Fibroblast of lung (primary cell): ENCODE measurements around the gene ARHGEF6. TPM values are rescaled to one million over a fixed set of nuclear protein-coding genes. Genes with fewer than 3 reads are reported as not detected.

Experiments used
- DNase-seq, 2 donors: peaks; one replicate each; pipeline versions ENCODE4 v3.0.0 to v3.0.0-alpha.2; 2010; ENCODE audit warnings: low read depth in 2 of 2
- H2AFZ ChIP-seq: 2 replicates; pipeline ENCODE4 v1.5.1; 2012; ENCODE audit warnings: low read length, control low read depth, inconsistent platforms
- H3K27ac ChIP-seq: 2 replicates; pipeline ENCODE4 v1.5.1; 2011; ENCODE audit warnings: low read length, control low read depth; ENCODE audit not compliant: insufficient read depth
- H3K27me3 ChIP-seq: 2 replicates; pipeline ENCODE4 v1.5.1; 2011; ENCODE audit warnings: mild to moderate bottlenecking, low read length; ENCODE audit not compliant: control insufficient read depth, insufficient read depth
- H3K36me3 ChIP-seq: 2 replicates; pipeline ENCODE4 v1.5.1; 2011; ENCODE audit warnings: low read length; ENCODE audit not compliant: control insufficient read depth, insufficient read depth
- H3K4me1 ChIP-seq: 2 replicates; pipeline ENCODE4 v1.5.1; 2011; ENCODE audit warnings: low read length; ENCODE audit not compliant: control insufficient read depth, insufficient read depth; ENCODE audit errors: extremely low read depth
- H3K4me2 ChIP-seq: 2 replicates; pipeline ENCODE4 v1.5.1; 2011; ENCODE audit warnings: low read length, control low read depth; ENCODE audit not compliant: insufficient read depth; ENCODE audit errors: extremely low read depth
- H3K4me3 ChIP-seq, 4 experiments: fragments of 200-600 bp in 1 of 4; sonication (generic) in 1 of 4; replicated peaks in 1 of 4; 2 replicates each; pipeline ENCODE4 v1.5.1; 2011 to 2016; ENCODE audit warnings: low read length in 4 of 4, low read depth in 3 of 4, mild to moderate bottlenecking in 3 of 4, control low read depth in 2 of 4, inconsistent platforms in 1 of 4, mixed read lengths in 1 of 4; ENCODE audit not compliant: insufficient read depth in 1 of 4; ENCODE audit errors: control extremely low read depth in 1 of 4
- H3K79me2 ChIP-seq: 2 replicates; pipeline ENCODE4 v1.5.1; 2012; ENCODE audit warnings: mild to moderate bottlenecking, low read length, inconsistent platforms; ENCODE audit not compliant: control insufficient read depth, insufficient read depth
- H3K9ac ChIP-seq: 2 replicates; pipeline ENCODE4 v1.5.1; 2011; ENCODE audit warnings: mild to moderate bottlenecking, low read length, control low read depth; ENCODE audit not compliant: insufficient read depth
- H3K9me3 ChIP-seq: 2 replicates; pipeline ENCODE4 v1.5.1; 2012; ENCODE audit warnings: low read depth, low read length; ENCODE audit not compliant: control insufficient read depth, insufficient read depth
- H4K20me1 ChIP-seq: 2 replicates; pipeline ENCODE4 v1.5.1; 2011; ENCODE audit warnings: low read length; ENCODE audit not compliant: control insufficient read depth, insufficient read depth; ENCODE audit errors: extremely low read depth
- EZH2 ChIP-seq: IDR thresholded peaks from 2 replicates; pipeline ENCODE4 v1.5.1; 2012; ENCODE audit warnings: low read length, control low read depth, mild to moderate bottlenecking; ENCODE audit errors: missing control alignments
- polyA plus RNA-seq, 2 donors: library from polyadenylated mRNA; depleted of rRNA in 1 of 2; stranded (reverse) in 1 of 2; unstranded in 1 of 2; fragments of >200 nt; gene quantifications; 2 replicates each; pipeline ENCODE4 v1.2.1, GENCODE V29; 2011 to 2012; ENCODE audit warnings: missing spikeins in 1 of 2
- total RNA-seq: library from RNA; depleted of rRNA; stranded (reverse); fragments of >200 nt; gene quantifications from 2 replicates; pipeline ENCODE4 v1.2.1, GENCODE V29; 2014
- TF ChIP-seq, protein P1 (sequence below), 2 donors: IDR thresholded peaks in 1 of 2; conservative IDR thresholded peaks in 1 of 2; 1 replicate in 1 of 2; 2 replicates in 1 of 2; pipeline ENCODE4 v1.5.1; 2011 to 2012; ENCODE audit warnings: low read length in 2 of 2, control low read depth in 1 of 2, inconsistent platforms in 1 of 2, low read depth in 1 of 2, mild to moderate bottlenecking in 1 of 2

ARHGEF6 gene
- total and polyA plus RNA-seq, 2 donors (not counting 1 experiment from before 2014, with no cell fraction given): 30.1 to 32.5 TPM

- no peak overlapping the region for H3K4me3 ChIP-seq
- H3K36me3 ChIP-seq: no peaks in the 10 kb centered on the region
- no peak overlapping the region for H3K27ac ChIP-seq
- no peaks in the 10 kb centered on the region for H3K79me2 ChIP-seq
- H3K4me2 ChIP-seq: no peak overlapping the region
- no peak overlapping the region for H2AFZ ChIP-seq
- H4K20me1 ChIP-seq: no peaks in the 10 kb centered on the region
- no peaks in the 10 kb centered on the region for H3K4me1 ChIP-seq
- TF ChIP-seq, protein P1, sequence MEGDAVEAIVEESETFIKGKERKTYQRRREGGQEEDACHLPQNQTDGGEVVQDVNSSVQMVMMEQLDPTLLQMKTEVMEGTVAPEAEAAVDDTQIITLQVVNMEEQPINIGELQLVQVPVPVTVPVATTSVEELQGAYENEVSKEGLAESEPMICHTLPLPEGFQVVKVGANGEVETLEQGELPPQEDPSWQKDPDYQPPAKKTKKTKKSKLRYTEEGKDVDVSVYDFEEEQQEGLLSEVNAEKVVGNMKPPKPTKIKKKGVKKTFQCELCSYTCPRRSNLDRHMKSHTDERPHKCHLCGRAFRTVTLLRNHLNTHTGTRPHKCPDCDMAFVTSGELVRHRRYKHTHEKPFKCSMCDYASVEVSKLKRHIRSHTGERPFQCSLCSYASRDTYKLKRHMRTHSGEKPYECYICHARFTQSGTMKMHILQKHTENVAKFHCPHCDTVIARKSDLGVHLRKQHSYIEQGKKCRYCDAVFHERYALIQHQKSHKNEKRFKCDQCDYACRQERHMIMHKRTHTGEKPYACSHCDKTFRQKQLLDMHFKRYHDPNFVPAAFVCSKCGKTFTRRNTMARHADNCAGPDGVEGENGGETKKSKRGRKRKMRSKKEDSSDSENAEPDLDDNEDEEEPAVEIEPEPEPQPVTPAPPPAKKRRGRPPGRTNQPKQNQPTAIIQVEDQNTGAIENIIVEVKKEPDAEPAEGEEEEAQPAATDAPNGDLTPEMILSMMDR (conservative IDR thresholded peaks at IDR 0.05 in 1 of 2, IDR thresholded peaks at IDR 0.05 in 1 of 2; ENCODE audit: low read depth in 1 of 2, low read length in 2 of 2): no peak
- no peak for TF ChIP-seq EZH2
- no peaks in the 10 kb centered on the region for H3K27me3 ChIP-seq
- H3K9ac ChIP-seq: no peak overlapping the region
- no peak for DNase-seq
- no peaks in the 10 kb centered on the region for H3K9me3 ChIP-seq
Observed at GRCh38 chrX:136660896-136661295, 119.8 kb downstream of the ARHGEF6 start.

- DNase-seq: no peak
- H4K20me1 ChIP-seq: no peaks in the 10 kb centered on the region
- no peak overlapping the region for H3K9ac ChIP-seq
- H3K4me2 ChIP-seq: no peak overlapping the region
- H3K4me3 ChIP-seq: no peak overlapping the region
- TF ChIP-seq, protein P1 (conservative IDR thresholded peaks at IDR 0.05 in 1 of 2, IDR thresholded peaks at IDR 0.05 in 1 of 2; ENCODE audit: low read depth in 1 of 2, low read length in 2 of 2): no peak
- no peak for TF ChIP-seq EZH2
- H2AFZ ChIP-seq: no peak overlapping the region
- H3K36me3 ChIP-seq: no peaks in the 10 kb centered on the region
- H3K27ac ChIP-seq: no peak overlapping the region
- no peaks in the 10 kb centered on the region for H3K9me3 ChIP-seq
- H3K79me2 ChIP-seq: no peaks in the 10 kb centered on the region
- no peaks in the 10 kb centered on the region for H3K27me3 ChIP-seq
- no peaks in the 10 kb centered on the region for H3K4me1 ChIP-seq
Observed at GRCh38 chrX:136659174-136659573, 121.6 kb downstream of the ARHGEF6 start.

DNA sequence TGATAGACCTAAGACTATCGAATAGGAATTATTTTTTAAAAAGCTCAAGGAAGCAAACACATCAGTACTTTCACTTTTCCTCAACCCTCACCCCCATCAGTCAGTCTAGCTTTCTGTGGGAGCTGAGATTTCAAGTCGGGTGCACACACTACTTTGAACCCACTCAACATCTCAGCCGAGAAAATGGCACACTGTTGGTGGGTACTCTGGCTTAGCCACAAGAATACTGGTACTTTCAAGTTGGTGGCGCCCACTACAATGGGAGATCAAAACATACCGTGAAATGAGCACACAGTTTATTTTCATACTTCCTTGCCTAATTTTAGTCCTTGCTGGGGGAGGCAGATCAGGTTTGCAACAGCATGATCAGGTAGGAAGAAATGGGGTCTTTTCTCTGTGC, 122.6 kb downstream of the ARHGEF6 start:
- H3K27me3 ChIP-seq: no peaks in the 10 kb centered on the region
- no peak overlapping the region for H2AFZ ChIP-seq
- no peak overlapping the region for H3K27ac ChIP-seq
- no peaks in the 10 kb centered on the region for H3K36me3 ChIP-seq
- no peak overlapping the region for H3K4me3 ChIP-seq
- no peak for DNase-seq
- H3K79me2 ChIP-seq: no peaks in the 10 kb centered on the region
- no peak overlapping the region for H3K4me2 ChIP-seq
- H3K9me3 ChIP-seq: no peaks in the 10 kb centered on the region
- no peaks in the 10 kb centered on the region for H3K4me1 ChIP-seq
- no peaks in the 10 kb centered on the region for H4K20me1 ChIP-seq
- TF ChIP-seq, protein P1 (conservative IDR thresholded peaks at IDR 0.05 in 1 of 2, IDR thresholded peaks at IDR 0.05 in 1 of 2; ENCODE audit: low read depth in 1 of 2, low read length in 2 of 2): no peak
- TF ChIP-seq EZH2: no peak
- no peak overlapping the region for H3K9ac ChIP-seq
